Suprapubic skin (tissue), 4 donors: ENCODE measurements around the gene PDCD6IP. TPM values are rescaled to one million over a fixed set of nuclear protein-coding genes. Genes with fewer than 3 reads are reported as not detected.
"Not testable (repeated sequence)": the region's sequence is repeated elsewhere in the genome, so short reads cannot be mapped to it uniquely, and the experiment has no call there.

Source experiments
- DNase-seq, 2 donors: peaks; one replicate each; pipeline ENCODE4 v3.0.0-alpha.2; 2019; ENCODE audit warnings: low spot score in 2 of 2
- H3K27ac ChIP-seq: fragments of 200-600 bp; sonication (generic); one replicate; pipeline ENCODE4 v1.5.1; 2019
- H3K27me3 ChIP-seq: fragments of 200-600 bp; sonication (generic); one replicate; pipeline ENCODE4 v1.5.1; 2019
- H3K36me3 ChIP-seq: fragments of 200-600 bp; sonication (generic); one replicate; pipeline ENCODE4 v1.5.1; 2019
- H3K4me1 ChIP-seq: fragments of 200-600 bp; sonication (generic); one replicate; pipeline ENCODE4 v1.5.1; 2019
- H3K4me3 ChIP-seq: fragments of 200-600 bp; sonication (generic); one replicate; pipeline ENCODE4 v1.5.1; 2019; ENCODE audit warnings: mild to moderate bottlenecking
- H3K9me3 ChIP-seq: fragments of 200-600 bp; sonication (generic); one replicate; pipeline ENCODE4 v1.5.1; 2019
- EP300 ChIP-seq: sonication (generic); formaldehyde crosslinking; IDR thresholded peaks from one replicate; pipeline ENCODE4 v1.6.1; 2017; ENCODE audit warnings: antibody characterized with exemption
- POLR2A ChIP-seq, 2 donors: fragments of 450-650 bp; IDR thresholded peaks; one replicate each; pipeline ENCODE4 v1.6.1; 2017; ENCODE audit warnings: antibody characterized with exemption in 2 of 2, mild to moderate bottlenecking in 2 of 2, moderate library complexity in 2 of 2
- POLR2AphosphoS5 ChIP-seq, 3 donors: sonication (generic); formaldehyde crosslinking; IDR thresholded peaks; one replicate each; pipeline ENCODE4 v1.6.1; 2017; ENCODE audit warnings: antibody characterized with exemption in 3 of 3
- WGBS: methylation state at CpG from one replicate; pipeline ENCODE4 v1.1.5; 2018; 5-methylcytosine and 5-hydroxymethylcytosine counted together
- total RNA-seq, 4 donors: library from RNA; depleted of rRNA; stranded (reverse); fragments of >200 nt; gene quantifications; one replicate each; pipeline ENCODE4 v1.1.0, GENCODE V29; 2016
- TF ChIP-seq, protein P1 (sequence below), 2 donors: fragments of 200-600 bp in 1 of 2; fragments of 450-650 bp in 1 of 2; sonication (generic) in 1 of 2; IDR thresholded peaks; one replicate each; pipeline ENCODE4 v1.5.1; 2016 to 2019; ENCODE audit warnings: antibody characterized with exemption in 2 of 2, mild to moderate bottlenecking in 1 of 2, moderate library complexity in 1 of 2

Gene PDCD6IP
- total RNA-seq, 4 donors from 2014 or later: 117 to 174 (median 135) TPM

DNA sequence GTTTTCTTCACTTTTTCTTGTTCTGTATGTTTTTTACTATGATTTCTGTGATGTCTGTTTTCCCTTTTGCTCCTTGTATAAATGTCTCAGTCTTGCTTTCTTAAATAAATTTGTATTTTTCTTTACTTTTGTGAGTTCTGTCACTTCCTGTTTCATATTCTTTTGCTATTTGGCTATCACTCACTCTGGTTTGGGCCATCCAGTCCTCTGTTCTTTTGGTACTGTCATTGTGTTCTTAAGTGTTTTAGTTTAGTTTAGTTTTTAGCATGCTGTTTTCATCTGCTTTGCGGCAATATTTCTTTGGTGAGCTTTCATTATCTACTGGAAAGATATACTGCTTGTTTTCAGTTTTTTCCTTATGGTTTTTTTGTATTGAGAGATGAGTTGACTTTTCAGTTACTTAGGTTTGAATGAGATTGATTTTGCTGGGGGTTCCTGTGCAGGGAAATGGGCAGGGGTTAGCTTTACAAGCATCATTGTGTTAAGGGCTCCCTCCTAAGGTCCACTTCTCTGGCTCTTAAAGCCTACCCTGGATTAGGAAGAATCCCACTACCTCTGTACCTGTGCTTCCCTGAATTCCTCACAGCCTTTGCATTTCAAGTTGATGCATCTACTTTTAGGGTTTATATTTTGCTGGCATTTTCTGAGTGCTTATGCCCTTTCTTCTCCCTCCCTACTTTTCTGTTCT is 35.1 kb downstream of the PDCD6IP start:
- H3K9me3 ChIP-seq: no peaks in the 10 kb centered on the region
- 97% methylated on average over 1 of the region's 1 CpG for WGBS
- no peaks in the 10 kb centered on the region for H3K27me3 ChIP-seq
- H3K36me3 ChIP-seq: peaks cover 52% of the 10 kb centered on the region
- peaks cover 4% of the 10 kb centered on the region for H3K4me1 ChIP-seq
- no peak overlapping the region for H3K27ac ChIP-seq
- TF ChIP-seq POLR2A (IDR thresholded peaks at IDR 0.05): no peak
- no peak for TF ChIP-seq EP300
- TF ChIP-seq, protein P1, sequence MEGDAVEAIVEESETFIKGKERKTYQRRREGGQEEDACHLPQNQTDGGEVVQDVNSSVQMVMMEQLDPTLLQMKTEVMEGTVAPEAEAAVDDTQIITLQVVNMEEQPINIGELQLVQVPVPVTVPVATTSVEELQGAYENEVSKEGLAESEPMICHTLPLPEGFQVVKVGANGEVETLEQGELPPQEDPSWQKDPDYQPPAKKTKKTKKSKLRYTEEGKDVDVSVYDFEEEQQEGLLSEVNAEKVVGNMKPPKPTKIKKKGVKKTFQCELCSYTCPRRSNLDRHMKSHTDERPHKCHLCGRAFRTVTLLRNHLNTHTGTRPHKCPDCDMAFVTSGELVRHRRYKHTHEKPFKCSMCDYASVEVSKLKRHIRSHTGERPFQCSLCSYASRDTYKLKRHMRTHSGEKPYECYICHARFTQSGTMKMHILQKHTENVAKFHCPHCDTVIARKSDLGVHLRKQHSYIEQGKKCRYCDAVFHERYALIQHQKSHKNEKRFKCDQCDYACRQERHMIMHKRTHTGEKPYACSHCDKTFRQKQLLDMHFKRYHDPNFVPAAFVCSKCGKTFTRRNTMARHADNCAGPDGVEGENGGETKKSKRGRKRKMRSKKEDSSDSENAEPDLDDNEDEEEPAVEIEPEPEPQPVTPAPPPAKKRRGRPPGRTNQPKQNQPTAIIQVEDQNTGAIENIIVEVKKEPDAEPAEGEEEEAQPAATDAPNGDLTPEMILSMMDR (IDR thresholded peaks at IDR 0.05): no peak
- no peak for TF ChIP-seq POLR2AphosphoS5 (IDR thresholded peaks at IDR 0.05)
- no peak for DNase-seq
- H3K4me3 ChIP-seq: no peak overlapping the region

DNA sequence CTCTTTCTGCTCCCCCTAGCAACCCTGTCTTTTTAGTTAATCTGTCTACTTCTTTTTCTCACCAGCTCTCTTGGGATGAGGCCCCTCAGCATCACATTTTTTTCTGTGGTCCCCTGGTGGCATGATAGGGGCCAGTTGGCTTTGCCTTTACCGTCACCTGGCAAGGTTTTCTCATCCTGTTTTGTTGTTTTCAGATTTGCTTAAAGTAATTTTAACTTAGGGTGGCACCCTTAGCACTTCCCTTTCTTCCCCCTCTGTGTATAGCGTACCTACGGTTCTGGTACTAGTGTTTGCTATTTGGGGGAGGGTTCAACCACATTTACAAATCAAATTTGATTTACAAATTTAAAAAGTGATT is 35.6 kb downstream of the PDCD6IP start:
- H3K36me3 ChIP-seq: peaks cover 52% of the 10 kb centered on the region
- no peaks in the 10 kb centered on the region for H3K9me3 ChIP-seq
- H3K27ac ChIP-seq: no peak overlapping the region
- DNase-seq: no peak
- H3K27me3 ChIP-seq: no peaks in the 10 kb centered on the region
- peaks cover 4% of the 10 kb centered on the region for H3K4me1 ChIP-seq
- 89% methylated on average over 3 of the region's 3 CpGs for WGBS
- no peak for TF ChIP-seq POLR2A (IDR thresholded peaks at IDR 0.05)
- TF ChIP-seq EP300: no peak
- TF ChIP-seq POLR2AphosphoS5 (IDR thresholded peaks at IDR 0.05): no peak
- TF ChIP-seq, protein P1 (IDR thresholded peaks at IDR 0.05): no peak
- H3K4me3 ChIP-seq: no peak overlapping the region

DNA sequence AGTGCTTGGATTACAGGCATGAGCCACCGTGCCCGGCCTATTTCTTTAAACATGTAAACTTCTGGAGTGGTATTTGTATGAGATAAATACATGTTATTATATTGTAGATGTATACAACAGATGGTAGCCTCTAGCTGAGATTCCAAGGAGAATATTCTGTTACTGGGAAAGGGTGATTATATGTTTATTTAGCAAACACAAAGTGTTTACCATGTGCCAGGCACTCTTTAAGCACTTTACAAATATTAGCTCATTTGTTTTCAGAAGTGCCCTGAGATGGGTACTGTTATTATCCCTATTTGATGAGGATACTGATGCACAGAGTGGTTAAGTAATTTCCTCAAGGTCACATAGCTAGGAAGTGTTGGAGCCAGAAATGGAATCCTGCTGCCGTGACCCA is 38.8 kb downstream of the PDCD6IP start:
- H3K27me3 ChIP-seq, DNase-seq, H3K9me3 ChIP-seq, H3K27ac ChIP-seq, H3K4me1 ChIP-seq, H3K4me3 ChIP-seq: not testable (repeated sequence)
- peaks cover 59% of the 10 kb centered on the region for H3K36me3 ChIP-seq
- 100% methylated on average over 3 of the region's 3 CpGs for WGBS

DNA sequence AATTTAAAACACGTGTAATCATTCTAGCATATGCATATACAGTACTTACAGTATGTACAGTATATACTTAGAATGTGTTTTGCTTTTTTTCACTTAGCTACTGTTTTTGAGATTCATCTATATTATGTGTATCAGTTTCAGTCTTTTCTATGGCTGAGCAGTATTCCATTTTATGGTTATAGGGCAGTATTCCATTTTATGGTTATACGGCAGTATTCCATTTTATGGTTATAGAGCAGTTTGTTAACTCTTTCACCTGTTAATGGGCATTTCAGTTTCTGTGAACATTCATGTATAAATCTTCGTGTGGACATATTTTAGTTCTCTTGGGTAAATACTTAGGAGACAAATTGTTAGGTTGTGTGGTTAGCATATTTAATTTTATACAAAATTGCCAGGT is 40.9 kb downstream of the PDCD6IP start:
- no peaks in the 10 kb centered on the region for H3K27me3 ChIP-seq
- no peak for TF ChIP-seq EP300
- TF ChIP-seq, protein P1 (IDR thresholded peaks at IDR 0.05): no peak
- no peak for TF ChIP-seq POLR2A (IDR thresholded peaks at IDR 0.05)
- no peak for TF ChIP-seq POLR2AphosphoS5 (IDR thresholded peaks at IDR 0.05)
- no peaks in the 10 kb centered on the region for H3K4me1 ChIP-seq
- no peak overlapping the region for H3K27ac ChIP-seq
- 91% methylated on average over 3 of the region's 3 CpGs for WGBS
- H3K4me3 ChIP-seq: no peak overlapping the region
- DNase-seq: no peak
- H3K9me3 ChIP-seq: no peaks in the 10 kb centered on the region
- peaks cover 70% of the 10 kb centered on the region for H3K36me3 ChIP-seq

DNA sequence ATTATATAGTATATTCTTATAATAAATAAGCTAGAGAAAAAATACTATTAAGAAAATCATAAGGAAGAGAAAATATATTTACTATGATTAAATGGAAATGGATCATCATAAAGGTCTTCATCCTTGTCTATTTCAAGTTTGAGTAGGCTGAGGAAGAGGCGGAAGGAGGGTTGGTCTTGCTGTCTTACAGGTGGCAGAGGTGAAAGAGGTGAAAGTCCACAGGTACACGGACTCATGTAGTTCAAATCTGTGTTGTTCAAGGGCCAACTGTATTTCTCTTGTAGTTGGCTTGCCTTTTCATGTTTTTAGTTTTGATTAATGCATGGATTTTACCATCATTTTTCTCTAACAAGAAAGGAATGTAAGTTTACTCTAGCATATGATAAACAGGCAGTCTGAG is 41.7 kb downstream of the PDCD6IP start:
- DNase-seq: no peak
- 81% methylated on average over 2 of the region's 2 CpGs for WGBS
- H3K27me3 ChIP-seq: no peaks in the 10 kb centered on the region
- no peak overlapping the region for H3K4me3 ChIP-seq
- TF ChIP-seq EP300 (no peak), POLR2A (IDR thresholded peaks at IDR 0.05) (no peak), POLR2AphosphoS5 (IDR thresholded peaks at IDR 0.05) (no peak)
- TF ChIP-seq, protein P1 (IDR thresholded peaks at IDR 0.05): no peak
- peaks cover 79% of the 10 kb centered on the region for H3K36me3 ChIP-seq
- H3K27ac ChIP-seq: no peak overlapping the region
- H3K9me3 ChIP-seq: no peaks in the 10 kb centered on the region
- H3K4me1 ChIP-seq: no peaks in the 10 kb centered on the region
